CD14-positive monocyte (primary cell): Measurements from ENCODE around the gene PLCH1. TPM values are rescaled to one million over a fixed set of nuclear protein-coding genes. Genes with fewer than 3 reads are reported as not detected.
"Not testable (repeated sequence)": the region's sequence is repeated elsewhere in the genome, so short reads cannot be mapped to it uniquely, and the experiment has no call there.

Source experiments
- DNase-seq, 3 donors: peaks; one replicate each; pipeline ENCODE4 v3.0.0-alpha.2; 2011 to 2022
- H2AFZ ChIP-seq: 2 replicates; pipeline ENCODE4 v1.6.0; 2012; ENCODE audit warnings: mild to moderate bottlenecking, low read depth, low read length, inconsistent platforms; ENCODE audit not compliant: insufficient read depth, poor library complexity, severe bottlenecking
- H3K27ac ChIP-seq, 2 donors: 1 replicate in 1 of 2; 2 replicates in 1 of 2; pipeline ENCODE4 v1.5.1; 2012 to 2013; ENCODE audit warnings: low read length in 2 of 2, control low read depth in 1 of 2, inconsistent platforms in 1 of 2, low read depth in 1 of 2, mild to moderate bottlenecking in 1 of 2
- H3K27me3 ChIP-seq, 2 donors: one replicate each; pipeline versions ENCODE4 v1.6.0 to v1.6.1; 2011 to 2013; ENCODE audit warnings: low read length in 2 of 2; ENCODE audit not compliant: control insufficient read depth in 2 of 2, insufficient read depth in 2 of 2
- H3K36me3 ChIP-seq, 2 donors: replicated peaks in 1 of 2; 1 replicate in 1 of 2; 2 replicates in 1 of 2; pipeline versions ENCODE4 v1.5.1 to v1.6.1; 2012 to 2013; ENCODE audit warnings: low read length in 2 of 2, control low read depth in 1 of 2, inconsistent platforms in 1 of 2, mild to moderate bottlenecking in 1 of 2; ENCODE audit not compliant: insufficient read depth in 2 of 2, control insufficient read depth in 1 of 2
- H3K4me1 ChIP-seq, 2 donors: 1 replicate in 1 of 2; 2 replicates in 1 of 2; pipeline versions ENCODE4 v1.5.1 to v1.6.1; 2012 to 2013; ENCODE audit warnings: low read length in 2 of 2, control low read depth in 1 of 2, inconsistent platforms in 1 of 2, mild to moderate bottlenecking in 1 of 2, moderate library complexity in 1 of 2; ENCODE audit not compliant: insufficient read depth in 2 of 2, control insufficient read depth in 1 of 2
- H3K4me2 ChIP-seq: replicated peaks from 2 replicates; pipeline ENCODE3; 2012; ENCODE audit warnings: low read length, moderate library complexity, mild to moderate bottlenecking; ENCODE audit not compliant: poor library complexity, severe bottlenecking; ENCODE audit errors: extremely low read depth
- H3K4me3 ChIP-seq, 3 experiments: fragments of 200-600 bp in 1 of 3; sonication (generic) in 1 of 3; replicated peaks in 1 of 3; 1 replicate in 2 of 3; 2 replicates in 1 of 3; pipeline ENCODE4 v1.5.1; 2011 to 2013; ENCODE audit warnings: low read length in 3 of 3, mild to moderate bottlenecking in 3 of 3, control low read depth in 2 of 3, low read depth in 2 of 3, inconsistent platforms in 1 of 3, moderate library complexity in 1 of 3
- H3K79me2 ChIP-seq: 2 replicates; pipeline ENCODE4 v1.6.0; 2012; ENCODE audit warnings: mild to moderate bottlenecking, control low read depth, inconsistent platforms, low read length, moderate library complexity; ENCODE audit not compliant: insufficient read depth
- H3K9ac ChIP-seq: 2 replicates; pipeline ENCODE4 v1.6.0; 2017; ENCODE audit warnings: low read length, mild to moderate bottlenecking; ENCODE audit not compliant: insufficient read depth, poor library complexity, severe bottlenecking
- H3K9me3 ChIP-seq, 2 donors: replicated peaks in 1 of 2; 1 replicate in 1 of 2; 2 replicates in 1 of 2; pipeline versions ENCODE4 v1.5.1 to v1.6.1; 2012 to 2013; ENCODE audit warnings: low read length in 2 of 2, control low read depth in 1 of 2; ENCODE audit not compliant: control insufficient read depth in 1 of 2, insufficient read depth in 1 of 2
- H4K20me1 ChIP-seq: 2 replicates; pipeline ENCODE4 v1.6.0; 2012; ENCODE audit warnings: mild to moderate bottlenecking, low read length, control low read depth, moderate library complexity; ENCODE audit not compliant: insufficient read depth
- H3K27ac Mint-ChIP-seq, 7 donors: one replicate each; pipeline ENCODE4 v1.8.0; 2020; ENCODE audit warnings: mild to moderate bottlenecking in 7 of 7, mixed read lengths in 7 of 7, moderate library complexity in 6 of 7, inconsistent platforms in 2 of 7
- H3K27me3 Mint-ChIP-seq, 3 donors: one replicate each; pipeline ENCODE4 v1.8.0; 2021 to 2022; ENCODE audit warnings: low read depth in 3 of 3, mild to moderate bottlenecking in 3 of 3, mixed read lengths in 3 of 3, moderate library complexity in 3 of 3, inconsistent platforms in 1 of 3
- H3K36me3 Mint-ChIP-seq, 2 donors: one replicate each; pipeline ENCODE4 v1.8.0; 2020; ENCODE audit warnings: mixed read lengths in 2 of 2, inconsistent platforms in 1 of 2, mild to moderate bottlenecking in 1 of 2
- H3K4me1 Mint-ChIP-seq: one replicate; pipeline ENCODE4 v1.8.0; 2020; ENCODE audit warnings: mild to moderate bottlenecking, mixed read lengths
- H3K4me3 Mint-ChIP-seq, 2 donors: one replicate each; pipeline ENCODE4 v1.8.0; 2020; ENCODE audit warnings: mild to moderate bottlenecking in 2 of 2, mixed read lengths in 2 of 2, moderate library complexity in 1 of 2
- H3K9me3 Mint-ChIP-seq, 7 donors: one replicate each; pipeline ENCODE4 v1.8.0; 2020 to 2022; ENCODE audit warnings: mixed read lengths in 7 of 7, mild to moderate bottlenecking in 6 of 7, moderate library complexity in 6 of 7, inconsistent platforms in 2 of 7
- CTCF ChIP-seq: fragments of 200-600 bp; IDR thresholded peaks from one replicate; pipeline ENCODE4 v1.8.0; 2022; ENCODE audit warnings: antibody characterized with exemption, mild to moderate bottlenecking
- WGBS: methylation state at CpG from one replicate; pipeline ENCODE4 v1.1.5; 2013; ENCODE audit warnings: missing lambda C conversion rate; ENCODE audit not compliant: insufficient coverage; 5-methylcytosine and 5-hydroxymethylcytosine counted together
- intact Hi-C, 2 donors: fragments of 100-400 bp; cut with micrococcal nuclease; formaldehyde crosslinking; loops; one replicate each; pipeline versions ENCODE4 v1.15.0 to v1.15.1; 2023
- polyA plus RNA-seq, 3 donors: library from polyadenylated mRNA; depleted of rRNA in 1 of 3; unstranded in 2 of 3; stranded (reverse) in 1 of 3; fragments of 300-500 nt in 2 of 3; fragments of >200 nt in 1 of 3; fragmentation: Illumina TruSeq in 2 of 3; gene quantifications; 1 replicate in 2 of 3; 2 replicates in 1 of 3; pipeline ENCODE4 v1.2.3, GENCODE V29; 2012 to 2021

Gene PLCH1
- polyA plus RNA-seq, 3 donors, result not detected

GRCh38 chr3:155620552-155620951, 124.3 kb downstream of the PLCH1 start:
- H3K4me3 Mint-ChIP-seq, H3K27ac Mint-ChIP-seq, H3K9ac ChIP-seq, H3K4me2 ChIP-seq, H3K27ac ChIP-seq, H3K36me3 Mint-ChIP-seq, DNase-seq, H3K36me3 ChIP-seq, intact Hi-C loops, H3K27me3 ChIP-seq, H3K4me1 Mint-ChIP-seq, H3K4me1 ChIP-seq, H3K27me3 Mint-ChIP-seq, H4K20me1 ChIP-seq, H2AFZ ChIP-seq, H3K9me3 ChIP-seq, H3K79me2 ChIP-seq, H3K4me3 ChIP-seq: not testable (repeated sequence)
- WGBS, result 100% methylated on average over 4 of the region's 5 CpGs
- H3K9me3 Mint-ChIP-seq, result peaks cover 2 to 17% (median 5%) of the 10 kb centered on the region in 7 donors

- H3K4me1 Mint-ChIP-seq, result no peaks in the 10 kb centered on the region
- H3K9me3 Mint-ChIP-seq, result peaks cover 2 to 18% (median 6%) of the 10 kb centered on the region in 7 donors
- no peaks in the 10 kb centered on the region for H3K36me3 Mint-ChIP-seq
- no peak overlapping the region for H3K27ac Mint-ChIP-seq
- intact Hi-C loops, result no loop called here
- no peak overlapping the region for H3K4me3 Mint-ChIP-seq
- Histone ChIP-seq H3K27ac (no peak overlapping the region), H3K4me3 (no peak overlapping the region), H4K20me1 (no peaks in the 10 kb centered on the region), H3K79me2 (no peaks in the 10 kb centered on the region), H3K27me3 (no peaks in the 10 kb centered on the region), H3K9me3 (peaks cover 4 to 6% of the 10 kb centered on the region in 2 donors), H3K4me2 (no peak overlapping the region), H3K9ac (no peak overlapping the region), H3K4me1 (no peaks in the 10 kb centered on the region), H2AFZ (no peak overlapping the region), H3K36me3 (no peaks in the 10 kb centered on the region)
- no peak for DNase-seq
- TF ChIP-seq CTCF, result no peak
- H3K27me3 Mint-ChIP-seq, result no peaks in the 10 kb centered on the region
Measured at GRCh38 chr3:155619118-155619915, 125.6 kb downstream of the PLCH1 start.
